Keratinocyte (primary cell): ENCODE data around the gene BBOX1. TPM values are rescaled to one million over a fixed set of nuclear protein-coding genes. Genes with fewer than 3 reads are reported as not detected.
A peak's percentile ranks its signal among the peaks of the same experiment; 100 is the strongest.

ENCODE experiments used
- DNase-seq: peaks from one replicate; pipeline ENCODE4 v3.0.0-alpha.2; 2011; ENCODE audit warnings: low read depth, missing footprints, low spot score
- FAIRE-seq: peaks from 2 replicates; lab custom pipeline; 2011; peaks lifted over from hg19 to GRCh38; lab: Jason Lieb, UNC
- H2AFZ ChIP-seq: 2 replicates; pipeline ENCODE4 v1.6.0; 2012; ENCODE audit warnings: low read length, control low read depth, inconsistent platforms; ENCODE audit not compliant: control insufficient read depth
- H3K27ac ChIP-seq: 2 replicates; pipeline ENCODE4 v1.5.1; 2011; ENCODE audit warnings: low read length; ENCODE audit not compliant: control insufficient read depth, insufficient read depth
- H3K27me3 ChIP-seq: 3 replicates; pipeline ENCODE4 v1.6.0; 2011; ENCODE audit warnings: low read length; ENCODE audit not compliant: control insufficient read depth, insufficient read depth; ENCODE audit errors: extremely low read depth
- H3K36me3 ChIP-seq, 2 experiments: 2 replicates in 1 of 2; 3 replicates in 1 of 2; pipeline ENCODE4 v1.5.1; 2011; ENCODE audit warnings: low read length in 2 of 2, mild to moderate bottlenecking in 1 of 2; ENCODE audit not compliant: control insufficient read depth in 2 of 2, insufficient read depth in 2 of 2; ENCODE audit errors: extremely low read depth in 1 of 2
- H3K4me1 ChIP-seq: 3 replicates; pipeline ENCODE4 v1.5.1; 2011; ENCODE audit warnings: low read length; ENCODE audit not compliant: control insufficient read depth, insufficient read depth; ENCODE audit errors: extremely low read depth
- H3K4me2 ChIP-seq: 3 replicates; pipeline ENCODE4 v1.6.0; 2011; ENCODE audit warnings: low read depth, low read length; ENCODE audit not compliant: control insufficient read depth, insufficient read depth; ENCODE audit errors: extremely low read depth
- H3K4me3 ChIP-seq, 3 experiments: fragments of 200-600 bp in 1 of 3; sonication (generic) in 1 of 3; 2 replicates in 2 of 3; 3 replicates in 1 of 3; pipeline ENCODE4 v1.5.1; 2011 to 2016; ENCODE audit warnings: low read length in 3 of 3, mild to moderate bottlenecking in 3 of 3, control low read depth in 2 of 3, inconsistent platforms in 1 of 3, low read depth in 1 of 3, mixed read lengths in 1 of 3, mixed run types in 1 of 3, moderate library complexity in 1 of 3; ENCODE audit not compliant: control insufficient read depth in 2 of 3, insufficient read depth in 2 of 3; ENCODE audit errors: extremely low read depth in 1 of 3
- H3K79me2 ChIP-seq: 2 replicates; pipeline ENCODE4 v1.6.0; 2012; ENCODE audit warnings: low read length; ENCODE audit not compliant: control insufficient read depth, insufficient read depth
- H3K9ac ChIP-seq: 3 replicates; pipeline ENCODE4 v1.6.0; 2011; ENCODE audit warnings: low read length; ENCODE audit not compliant: control insufficient read depth, insufficient read depth; ENCODE audit errors: extremely low read depth
- H3K9me1 ChIP-seq: 3 replicates; pipeline ENCODE4 v1.6.0; 2011; ENCODE audit warnings: low read length; ENCODE audit not compliant: control insufficient read depth, insufficient read depth; ENCODE audit errors: extremely low read depth
- H3K9me3 ChIP-seq: 2 replicates; pipeline ENCODE4 v1.5.1; 2012; ENCODE audit warnings: low read depth, low read length; ENCODE audit not compliant: control insufficient read depth
- H4K20me1 ChIP-seq: 3 replicates; pipeline ENCODE4 v1.6.0; 2011; ENCODE audit warnings: low read length; ENCODE audit not compliant: control insufficient read depth, insufficient read depth; ENCODE audit errors: extremely low read depth
- CTCF ChIP-seq, 3 experiments: IDR thresholded peaks in 1 of 3; conservative IDR thresholded peaks in 1 of 3; optimal IDR thresholded peaks in 1 of 3; 2 replicates in 2 of 3; 3 replicates in 1 of 3; pipeline versions ENCODE3 to v1.5.1; 2011; ENCODE audit warnings: low read length in 3 of 3, mild to moderate bottlenecking in 3 of 3, moderate library complexity in 2 of 3, control low read depth in 1 of 3, inconsistent platforms in 1 of 3; ENCODE audit not compliant: insufficient read depth in 2 of 3; ENCODE audit errors: extremely low read depth in 1 of 3
- EZH2 ChIP-seq: IDR thresholded peaks from one replicate; pipeline ENCODE4 v1.6.1; 2012; ENCODE audit warnings: inconsistent platforms, mild to moderate bottlenecking, low read length, moderate library complexity
- dilution Hi-C: fragments of 300-500 bp; cut with MboI; formaldehyde crosslinking; loops from one replicate; pipeline ENCODE4 v1.7.0; 2020; ENCODE audit warnings: low sequenced_read_pairs; ENCODE audit not compliant: extremely low pct_ligation_motif_present
- polyA plus RNA-seq, 5 experiments: library from polyadenylated mRNA; depleted of rRNA in 3 of 5; stranded (reverse) in 3 of 5; stranded (forward) in 1 of 5; unstranded in 1 of 5; fragments of >200 nt; gene quantifications; 1 replicate in 1 of 5; 2 replicates in 3 of 5; 3 replicates in 1 of 5; pipeline versions ENCODE4 v1.2.1 to v1.2.3, GENCODE V29; 2011 to 2012; ENCODE audit warnings: missing spikeins in 2 of 5, low read depth in 1 of 5, low replicate concordance in 1 of 5

Gene BBOX1
- polyA plus RNA-seq, 1 donor (not counting 4 experiments of a cell fraction or from before 2014, with no cell fraction given): 2.4 TPM

- Histone ChIP-seq H3K27me3 (no peaks in the 10 kb centered on the region), H3K36me3 (no peaks in the 10 kb centered on the region), H3K9me3 (no peaks in the 10 kb centered on the region), H3K9me1 (no peaks in the 10 kb centered on the region), H3K27ac (no peak overlapping the region), H3K9ac (no peak overlapping the region), H3K4me3 (no peak overlapping the region), H3K79me2 (no peaks in the 10 kb centered on the region), H3K4me2 (no peak overlapping the region), H4K20me1 (no peaks in the 10 kb centered on the region), H2AFZ (no peak overlapping the region), H3K4me1 (peaks cover 3% of the 10 kb centered on the region)
- TF ChIP-seq CTCF (optimal IDR thresholded peaks at IDR 0.05 in 1 of 3, IDR thresholded peaks at IDR 0.05 in 1 of 3, conservative IDR thresholded peaks at IDR 0.05 in 1 of 3; ENCODE audit: extremely low read depth in 1 of 3, insufficient read depth in 2 of 3, low read length in 3 of 3) (no peak), EZH2 (no peak)
- FAIRE-seq (no peak), DNase-seq (no peak)
- dilution Hi-C loops: no loop called here
These were observed 125.5 kb downstream of the BBOX1 start for GRCh38 chr11:27166130-27166529.

- no peaks in the 10 kb centered on the region for H3K9me3 ChIP-seq
- no peak for TF ChIP-seq EZH2
- TF ChIP-seq CTCF (optimal IDR thresholded peaks at IDR 0.05 in 1 of 3, IDR thresholded peaks at IDR 0.05 in 1 of 3, conservative IDR thresholded peaks at IDR 0.05 in 1 of 3; ENCODE audit: extremely low read depth in 1 of 3, insufficient read depth in 2 of 3, low read length in 3 of 3): no peak
- no peak overlapping the region for H3K27ac ChIP-seq
- H4K20me1 ChIP-seq: no peaks in the 10 kb centered on the region
- H3K4me2 ChIP-seq: peak overlapping the region; percentile 19
- H3K27me3 ChIP-seq: no peaks in the 10 kb centered on the region
- peaks cover 35% of the 10 kb centered on the region for H3K4me1 ChIP-seq
- no peak overlapping the region for H3K4me3 ChIP-seq
- H3K79me2 ChIP-seq: no peaks in the 10 kb centered on the region
- H3K36me3 ChIP-seq: no peaks in the 10 kb centered on the region
- DNase-seq: peak; percentile 59
- no peak overlapping the region for H3K9ac ChIP-seq
- FAIRE-seq: peak; percentile 78
- dilution Hi-C loops: no loop called here
- H2AFZ ChIP-seq: no peak overlapping the region
- H3K9me1 ChIP-seq: no peaks in the 10 kb centered on the region
These were observed 130.9 kb downstream of the BBOX1 start for GRCh38 chr11:27171376-27171958.
